Measurements from ENCODE around the gene KMT2E. TPM values are rescaled to one million over a fixed set of nuclear protein-coding genes. Genes with fewer than 3 reads are reported as not detected.

KMT2E gene
- total RNA-seq, 1 experiment from 2014 or later: 43.6 TPM

DNA sequence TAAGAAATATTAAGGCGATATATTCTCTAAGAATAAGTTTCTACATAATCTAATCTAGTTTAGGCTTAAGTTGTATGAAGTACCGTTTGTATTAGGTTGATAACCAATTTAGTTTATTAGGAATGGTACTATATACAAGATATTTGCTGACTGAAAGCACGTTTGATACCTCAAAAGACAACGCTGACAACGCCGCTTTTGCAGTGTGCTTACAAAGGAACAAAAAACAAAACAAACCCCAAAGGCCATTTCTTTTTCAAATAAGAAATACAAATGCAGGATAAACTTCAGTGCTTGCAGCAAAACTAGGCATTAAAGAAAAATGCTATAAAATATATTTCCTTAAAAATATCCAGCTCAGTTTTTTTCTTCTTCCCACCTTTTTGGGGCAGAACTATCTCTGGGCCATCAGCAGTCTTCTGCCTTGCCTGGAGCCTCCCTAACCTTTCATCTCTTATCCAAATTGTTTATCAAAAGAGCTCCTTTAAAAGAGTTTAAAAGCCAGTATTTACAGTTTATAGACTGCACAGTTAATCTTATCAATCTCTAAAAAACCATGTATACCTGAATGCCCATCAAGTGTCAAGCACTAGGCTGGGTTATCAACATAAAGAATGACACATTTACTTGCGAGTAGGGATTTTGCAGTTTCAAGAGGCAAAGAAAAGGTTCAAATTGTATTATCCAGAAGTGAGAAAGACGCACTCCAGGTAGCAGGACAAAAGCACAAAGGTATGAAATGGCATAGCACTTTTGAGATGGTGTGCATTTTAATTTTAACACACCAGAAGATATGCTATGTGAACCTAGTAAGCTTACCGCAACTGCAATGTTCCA, 4.1 kb upstream of the KMT2E start:
- no peak for DNase-seq (ENCODE audit: low read depth)

DNA sequence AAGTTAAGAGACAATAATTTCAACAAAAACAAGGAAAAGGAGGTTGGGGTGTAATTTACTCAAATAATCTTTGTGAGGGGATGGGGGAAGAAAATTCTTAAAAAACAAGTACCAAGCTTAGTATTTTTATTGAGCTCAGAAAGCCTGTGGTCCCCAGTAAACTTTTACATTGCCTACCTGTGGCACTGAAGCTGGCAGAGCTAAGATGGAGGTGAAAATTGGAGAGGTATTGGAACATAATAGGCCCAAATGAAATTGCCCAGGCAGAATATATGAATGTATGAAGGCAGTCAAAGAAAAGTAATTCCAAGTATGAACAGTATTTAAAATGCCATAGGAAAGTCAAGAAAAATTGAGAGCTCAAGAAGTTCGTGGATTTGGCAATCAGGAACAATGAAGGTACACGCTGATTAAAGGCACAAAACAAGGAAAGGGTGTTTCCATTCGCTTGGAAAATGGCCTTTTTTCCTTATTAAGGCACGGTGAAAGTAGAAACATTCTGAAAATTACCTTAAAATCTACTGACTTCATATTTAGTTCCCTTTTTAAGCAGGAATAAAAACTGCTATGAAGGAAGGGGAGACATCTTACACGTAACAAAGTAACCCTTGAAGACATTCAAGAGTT, 3.4 kb upstream of the KMT2E start:
- DNase-seq (ENCODE audit: low read depth): no peak

DNA sequence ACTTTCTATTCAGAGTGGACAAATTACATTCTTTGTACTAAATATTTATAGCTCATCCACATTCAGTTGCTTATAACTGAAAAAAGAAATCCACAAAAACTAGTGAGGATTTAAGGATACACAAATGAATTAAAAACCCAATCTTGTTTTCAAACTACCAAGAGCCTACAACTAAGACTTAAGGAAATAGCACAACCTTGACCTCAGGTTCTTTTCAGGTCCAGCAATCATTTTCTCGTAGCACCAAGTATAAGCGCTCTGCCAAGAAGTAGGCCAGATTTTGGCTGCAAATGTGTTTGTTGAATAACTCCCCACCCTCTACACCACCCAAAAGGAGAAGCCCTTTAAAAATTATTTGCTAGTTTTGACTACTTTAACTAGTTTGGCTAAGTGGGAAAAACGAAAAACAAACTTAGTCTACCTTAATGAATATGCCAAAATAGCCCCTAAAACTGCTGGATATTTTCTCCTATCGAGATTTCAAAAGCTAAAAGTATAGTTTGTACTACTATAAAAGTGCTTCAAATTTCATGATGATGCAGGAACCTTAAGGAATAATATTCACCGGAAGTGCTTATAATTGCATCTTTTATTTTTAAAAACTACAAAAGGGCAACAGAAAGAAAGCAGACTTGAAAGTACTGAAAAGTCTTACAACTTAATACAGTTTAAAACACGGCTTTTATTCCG, 2.7 kb upstream of the KMT2E start:
- DNase-seq (ENCODE audit: low read depth): peak; percentile 40

GRCh38 chr7:105011831-105012502, 2.0 kb upstream of the KMT2E start:
- DNase-seq (ENCODE audit: low read depth): peak; percentile 41

- peak; percentile 98 for DNase-seq (ENCODE audit: low read depth)
Observed at GRCh38 chr7:105012503-105013220, 1.3 kb upstream of the KMT2E start.

GRCh38 chr7:105013221-105013815, 687 bp upstream of the KMT2E start:
- DNase-seq (ENCODE audit: low read depth): peak; percentile 96

- DNase-seq (ENCODE audit: low read depth): peak; percentile 67
Observed at GRCh38 chr7:105014693-105015389, 836 bp downstream of the KMT2E start.

DNA sequence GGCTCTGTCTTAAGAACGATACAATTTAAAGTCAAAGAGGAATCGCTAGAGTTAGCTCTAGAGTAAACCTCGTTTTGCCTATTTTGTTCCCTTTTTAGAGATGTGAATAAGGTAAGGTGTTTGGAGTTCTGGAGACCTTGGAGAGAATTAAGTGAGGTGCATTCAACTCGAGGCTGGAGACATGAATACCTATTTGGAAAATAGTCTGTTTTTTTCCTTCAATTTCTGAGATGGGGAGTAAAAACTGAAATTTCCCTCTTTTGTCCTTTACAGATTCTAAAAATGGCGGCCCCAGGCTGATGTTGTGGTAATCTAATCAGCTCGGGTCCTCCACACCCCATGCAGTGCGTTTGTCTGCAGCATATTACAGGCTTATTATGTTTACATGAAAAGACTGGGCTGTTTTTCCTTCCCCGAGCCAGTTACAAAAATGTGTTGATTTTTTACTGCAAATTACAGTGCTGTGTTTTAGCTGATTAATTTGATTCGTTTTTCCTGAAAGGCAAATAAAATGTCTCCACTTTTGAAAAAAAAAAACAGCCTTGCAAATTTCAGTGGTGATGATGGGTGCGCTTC, 1.5 kb downstream of the KMT2E start:
- DNase-seq (ENCODE audit: low read depth): peak; percentile 53

- no peak for DNase-seq (ENCODE audit: low read depth)
Observed at GRCh38 chr7:105016068-105016708, 2.2 kb downstream of the KMT2E start.

DNA sequence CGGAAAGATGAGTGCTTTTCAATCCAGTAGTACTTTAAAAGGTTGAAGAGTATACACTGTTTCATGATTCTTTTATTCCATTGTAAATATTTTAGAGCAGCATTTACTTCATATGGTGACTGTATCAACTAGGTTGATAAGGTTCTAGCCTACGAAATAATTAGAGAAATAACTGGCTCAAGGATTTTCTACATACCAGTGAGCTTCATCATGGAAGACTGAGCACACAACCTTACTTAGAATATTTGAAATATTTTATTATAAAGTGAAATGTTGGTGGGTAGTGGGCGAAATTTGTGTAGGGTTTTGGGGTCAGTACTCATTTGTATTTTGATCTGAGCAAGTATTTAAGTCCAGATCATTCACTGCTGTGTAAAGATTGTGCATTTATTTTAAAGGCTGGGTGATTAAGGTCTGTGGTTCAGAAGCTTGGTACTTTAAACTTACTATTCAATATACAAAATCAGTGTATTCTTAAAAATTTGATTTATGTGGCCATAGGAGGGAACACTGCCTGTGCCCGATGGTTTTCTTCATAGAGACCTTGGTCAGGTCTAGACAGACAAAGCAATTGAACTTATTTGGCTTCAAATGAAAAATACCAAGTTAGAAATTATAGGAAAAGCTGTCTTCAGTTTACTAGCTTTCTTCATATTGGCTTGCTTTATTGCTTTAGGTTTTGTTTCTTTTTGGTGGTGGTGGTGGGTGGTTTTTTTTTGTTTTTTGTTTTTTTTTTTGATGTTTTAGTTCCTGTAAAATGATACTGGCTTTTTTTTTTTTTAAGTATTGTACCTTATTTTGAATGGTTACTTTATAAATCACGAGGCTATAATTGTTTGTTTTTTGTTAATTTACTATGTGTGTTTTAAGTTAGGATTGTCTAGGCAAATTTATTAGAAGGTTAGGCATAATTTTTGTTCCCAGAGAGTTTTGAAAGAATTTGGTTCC, 3.0 kb downstream of the KMT2E start:
- peak; percentile 42 for DNase-seq (ENCODE audit: low read depth)

GRCh38 chr7:105017657-105018365, 3.8 kb downstream of the KMT2E start:
- no peak for DNase-seq (ENCODE audit: low read depth)

DNA sequence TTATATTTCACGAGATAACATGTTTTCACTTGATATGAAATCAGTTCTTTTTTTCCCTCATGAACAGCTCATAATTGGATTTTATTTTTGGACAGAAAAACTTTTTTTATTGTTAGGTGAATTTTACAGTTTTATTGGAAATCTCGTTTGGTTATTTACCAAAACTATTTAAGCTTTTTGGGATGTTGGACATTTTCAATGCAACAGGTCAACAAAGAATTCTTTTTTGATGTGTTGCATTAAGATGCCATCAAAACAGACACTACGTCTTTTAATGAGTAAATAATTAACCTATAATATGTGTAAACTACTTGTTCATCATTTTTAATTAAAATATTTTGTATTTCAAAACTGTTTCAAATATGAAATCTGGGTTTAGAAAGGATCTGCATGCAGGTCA, 5.3 kb downstream of the KMT2E start:
- DNase-seq (ENCODE audit: low read depth): no peak

GRCh38 chr7:105020926-105021325, 6.9 kb downstream of the KMT2E start:
- no peak for DNase-seq (ENCODE audit: low read depth)

DNA sequence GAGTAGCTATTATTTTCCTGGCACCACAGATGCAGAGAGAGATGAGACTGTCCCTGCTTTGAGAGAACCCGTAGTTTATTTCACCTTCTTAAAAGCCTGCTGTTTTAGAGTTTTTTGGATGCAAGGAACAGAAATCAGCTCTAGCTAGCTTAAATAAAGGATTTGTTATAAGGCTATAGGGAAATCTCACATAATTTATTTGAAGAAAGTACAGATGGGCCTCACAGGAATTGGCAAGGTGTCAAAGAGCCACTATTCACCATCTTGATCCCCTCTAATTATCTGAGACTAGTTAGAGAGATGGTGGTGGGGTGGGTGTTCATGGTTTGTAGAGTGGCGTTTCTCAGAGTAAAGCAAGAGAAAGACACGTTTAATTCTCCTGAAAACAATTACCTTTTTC, 7.3 kb downstream of the KMT2E start:
- DNase-seq (ENCODE audit: low read depth): no peak

DNA sequence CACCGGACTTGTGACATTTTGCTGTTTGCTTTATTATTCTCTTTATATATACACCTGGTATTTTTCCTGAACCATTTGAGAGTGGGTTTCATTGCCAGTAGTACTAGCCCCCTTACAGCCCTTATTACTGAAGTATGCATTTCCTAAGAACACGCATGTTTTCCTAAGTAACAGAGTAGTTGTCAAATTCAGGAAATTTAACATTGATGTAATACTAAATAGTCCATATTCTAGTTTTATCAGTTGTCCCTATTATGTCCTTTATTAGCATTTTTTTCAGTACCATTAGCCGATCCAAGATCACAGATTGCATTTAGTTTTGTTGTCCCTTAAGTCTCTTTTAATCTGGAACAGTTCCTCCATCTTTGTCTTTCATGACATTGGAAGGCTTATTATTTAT, 8.0 kb downstream of the KMT2E start:
- DNase-seq (ENCODE audit: low read depth): no peak

DNA sequence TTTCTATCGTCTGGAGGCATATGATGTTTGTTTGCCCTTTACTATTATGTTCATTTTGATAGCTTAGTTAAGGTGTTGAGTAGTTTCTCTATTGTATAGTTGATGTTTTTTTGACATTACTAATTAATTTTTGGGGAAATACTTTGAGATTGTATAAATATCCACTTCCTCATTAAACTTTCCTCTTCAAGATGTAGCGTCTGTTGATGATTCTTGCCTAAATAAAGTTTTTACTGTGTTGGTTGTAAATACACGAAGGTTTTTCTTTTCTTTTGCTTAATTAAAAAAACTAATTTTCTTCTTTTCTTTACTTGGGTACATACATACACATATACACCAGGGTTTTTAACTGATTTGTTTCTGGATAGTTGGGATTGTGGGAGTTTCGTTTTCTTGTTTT, 8.5 kb downstream of the KMT2E start:
- DNase-seq (ENCODE audit: low read depth): no peak

DNA sequence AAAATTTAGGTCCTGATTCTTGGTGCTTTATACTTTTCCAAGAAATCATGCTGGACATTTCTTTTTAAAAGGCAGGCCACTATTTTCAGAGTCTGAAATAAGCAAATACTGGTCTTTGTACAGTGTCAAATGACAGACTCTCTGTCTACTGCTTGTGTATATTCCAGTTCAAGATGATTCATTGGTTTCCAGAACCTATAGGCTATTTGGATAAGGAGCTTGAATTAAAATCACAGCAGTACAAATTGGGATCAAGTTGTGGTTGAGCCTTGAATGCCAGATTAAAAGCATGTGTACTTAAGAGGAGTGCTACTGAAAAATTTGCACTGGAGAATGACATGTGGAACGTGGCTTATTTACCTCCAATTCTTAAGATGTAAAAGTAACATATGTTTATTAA, 10.7 kb downstream of the KMT2E start:
- peak; percentile 68 for DNase-seq (ENCODE audit: low read depth)

DNA sequence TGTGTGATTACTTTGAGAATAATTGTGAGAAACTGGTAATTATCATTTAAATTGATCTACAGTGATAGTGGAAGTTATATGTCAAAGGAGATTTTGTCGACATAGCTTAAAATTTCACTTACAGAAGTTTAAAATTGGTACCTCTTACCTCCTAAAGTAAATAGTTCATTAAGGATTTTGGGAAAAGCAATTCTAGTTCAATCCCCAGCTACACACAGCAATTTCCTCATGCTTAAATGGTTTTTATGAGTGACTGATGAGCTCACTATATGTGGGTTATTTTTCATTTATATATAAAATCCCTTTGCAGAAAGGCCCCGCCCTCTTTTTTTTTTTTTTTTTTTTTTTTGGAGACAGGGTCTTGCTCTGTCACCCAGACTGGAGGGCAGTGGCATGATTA, 12.7 kb downstream of the KMT2E start:
- no peak for DNase-seq (ENCODE audit: low read depth)
